ENCODE results near the gene BCAP29.

- TF ChIP-seq EP300 (IDR thresholded peaks at IDR 0.05) = no peak
- TF ChIP-seq CTCF (IDR thresholded peaks at IDR 0.05) = no peak
- peak in 3 of 4 donors; percentile 58 to 63 (median 59) for TF ChIP-seq POLR2AphosphoS5 (IDR thresholded peaks at IDR 0.05)
- no peak for TF ChIP-seq POLR2A (IDR thresholded peaks at IDR 0.05)
Measured at GRCh38 chr7:107592361-107593024, 12.4 kb downstream of the BCAP29 start.

Measured in sigmoid colon (tissue), 4 donors.